Cerebellar nuclear complex (tissue), 1 donor: ENCODE data around the gene OR6B2.

Experiments
- DNase-seq, 2 experiments: peaks; one replicate each; lab custom pipeline; 2025; lab: John Stamatoyannopoulos, UW

The OR6B2 gene

GRCh38 chr2:240041363-240041762 is 11.1 kb upstream of the OR6B2 start:
- no peak for DNase-seq

GRCh38 chr2:240037358-240037757 is 7.1 kb upstream of the OR6B2 start:
- no peak for DNase-seq

- DNase-seq = no peak
These were observed 3.1 kb upstream of the OR6B2 start for GRCh38 chr2:240033330-240033678.

GRCh38 chr2:240032406-240033329 is 2.4 kb upstream of the OR6B2 start:
- DNase-seq = no peak

- no peak for DNase-seq
These were observed 5.5 kb downstream of the OR6B2 start for GRCh38 chr2:240024766-240025165.

- no peak for DNase-seq
These were observed 6.4 kb downstream of the OR6B2 start for GRCh38 chr2:240023792-240024191.

GRCh38 chr2:240021488-240022104 is 8.6 kb downstream of the OR6B2 start:
- peak in 1 of 2 experiments; percentile 38 for DNase-seq

GRCh38 chr2:240018071-240018750 is 12.0 kb downstream of the OR6B2 start:
- no peak for DNase-seq

GRCh38 chr2:240014327-240014726 is 15.9 kb downstream of the OR6B2 start:
- no peak for DNase-seq

- no peak for DNase-seq
These were observed 16.9 kb downstream of the OR6B2 start for GRCh38 chr2:240013343-240013742.

- no peak for DNase-seq
These were observed 27.2 kb downstream of the OR6B2 start for GRCh38 chr2:240002983-240003382.

GRCh38 chr2:240000671-240001070 is 29.6 kb downstream of the OR6B2 start:
- DNase-seq = no peak

GRCh38 chr2:239997686-239998409 is 32.4 kb downstream of the OR6B2 start:
- no peak for DNase-seq

- no peak for DNase-seq
These were observed 36.1 kb downstream of the OR6B2 start for GRCh38 chr2:239994086-239994485.

GRCh38 chr2:239993291-239993690 is 36.9 kb downstream of the OR6B2 start:
- DNase-seq = peak in 1 of 2 experiments; percentile 33

GRCh38 chr2:239991689-239992314 is 38.4 kb downstream of the OR6B2 start:
- DNase-seq = peak in 1 of 2 experiments; percentile 15

GRCh38 chr2:239990966-239991365 is 39.3 kb downstream of the OR6B2 start:
- no peak for DNase-seq

GRCh38 chr2:239985356-239985755 is 44.9 kb downstream of the OR6B2 start:
- no peak for DNase-seq

GRCh38 chr2:239984421-239985194 is 45.6 kb downstream of the OR6B2 start:
- no peak for DNase-seq

- no peak for DNase-seq
These were observed 47.0 kb downstream of the OR6B2 start for GRCh38 chr2:239983004-239983778.
